ENCODE measurements around the gene HDAC4. TPM values are rescaled to one million over a fixed set of nuclear protein-coding genes. Genes with fewer than 3 reads are reported as not detected.

Gene HDAC4
- total RNA-seq, 1 donor from 2014 or later: 18.3 TPM

DNA sequence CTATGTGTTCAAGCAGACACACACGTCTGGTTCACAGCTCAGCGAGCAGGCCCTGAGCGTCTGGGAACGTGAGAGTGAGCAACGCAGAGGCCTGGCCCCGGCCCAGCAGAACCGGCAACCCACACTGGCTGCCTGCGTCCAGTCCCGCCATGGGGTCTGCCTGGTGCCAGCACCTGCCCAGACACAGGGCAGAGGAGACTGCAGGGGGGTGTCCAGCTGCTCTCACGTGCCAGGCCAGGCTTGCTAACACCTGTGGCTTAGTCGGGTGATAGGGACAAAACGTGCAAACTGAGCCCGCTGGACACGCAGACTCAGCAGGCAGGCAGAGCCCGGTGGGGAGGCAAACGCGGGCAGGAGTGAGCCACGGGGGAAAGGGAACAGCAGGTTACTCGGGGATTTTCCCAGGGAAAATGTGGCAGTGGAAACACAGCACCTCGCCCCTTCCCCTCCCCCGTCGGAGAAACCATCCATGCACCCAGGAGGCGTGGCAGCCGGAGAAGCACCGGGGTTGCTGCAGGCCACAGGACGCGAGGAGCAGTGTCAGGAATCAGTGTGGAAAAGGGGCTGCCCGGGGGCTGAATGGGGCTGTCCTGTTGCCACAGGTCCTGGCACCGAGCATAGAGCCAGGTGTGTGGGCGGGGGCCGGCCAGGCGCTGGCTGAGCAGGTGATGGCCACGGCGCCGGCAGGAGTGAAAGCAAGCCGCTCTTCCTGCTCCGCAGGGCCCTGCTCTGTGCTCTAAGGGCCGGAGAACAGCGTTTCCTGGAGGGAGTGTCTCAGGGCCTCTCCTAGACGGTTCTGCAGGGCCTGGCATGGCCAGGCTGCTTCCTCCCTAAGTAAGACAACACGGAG lies 154.7 kb downstream of the HDAC4 start:
- DNase-seq (ENCODE audit: extremely low read depth, low read depth, low spot score): no peak

GRCh38 chr2:239245107-239245506 lies 155.7 kb downstream of the HDAC4 start:
- no peak for DNase-seq (ENCODE audit: extremely low read depth, low read depth, low spot score)

DNA sequence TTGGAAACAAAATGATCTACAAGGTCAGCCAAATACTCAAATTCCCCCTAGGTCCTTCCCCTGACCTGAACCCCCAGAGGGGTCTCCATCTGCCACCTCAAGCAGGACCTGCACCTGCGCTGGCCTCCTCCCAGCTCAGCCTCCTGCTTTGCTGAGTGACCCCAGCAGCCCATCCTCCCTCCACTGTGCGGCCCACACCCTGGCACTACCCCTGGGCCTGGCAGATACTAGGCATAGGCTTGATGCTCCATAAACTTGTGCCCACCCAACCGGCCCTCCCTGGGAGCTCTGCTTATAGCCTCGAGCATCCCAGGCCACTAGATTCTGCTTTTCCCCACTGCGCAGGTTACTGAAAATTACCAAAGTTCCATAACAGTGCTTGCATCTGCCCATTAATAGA lies 156.2 kb downstream of the HDAC4 start:
- DNase-seq (ENCODE audit: extremely low read depth, low read depth, low spot score): no peak

DNA sequence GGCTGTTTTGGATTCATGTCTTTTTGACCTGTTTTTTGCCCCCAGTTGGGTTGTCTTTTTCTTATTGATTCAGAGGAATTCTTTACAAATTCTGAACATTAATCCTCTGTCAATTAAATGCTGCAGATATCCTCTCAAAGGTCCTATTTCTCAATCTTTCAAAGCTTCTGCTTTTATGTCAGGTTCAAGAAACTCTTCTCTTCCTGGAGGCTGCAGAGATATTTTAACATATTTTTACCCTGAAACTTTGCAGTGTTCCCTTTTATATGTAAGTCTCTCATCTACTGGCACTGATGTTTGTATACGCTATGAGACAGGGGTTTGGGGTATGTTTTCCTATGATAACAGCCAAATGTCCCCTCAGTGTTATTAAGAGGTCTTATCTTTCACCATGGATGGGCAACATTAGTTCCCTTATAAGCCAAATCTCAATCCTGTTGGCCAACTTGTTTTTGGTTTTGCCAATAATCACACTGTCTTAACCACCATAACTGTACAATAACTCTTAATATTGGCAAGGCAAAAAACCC lies 159.3 kb downstream of the HDAC4 start:
- DNase-seq (ENCODE audit: extremely low read depth, low read depth, low spot score): no peak

- DNase-seq (ENCODE audit: extremely low read depth, low read depth, low spot score): no peak
Observed at GRCh38 chr2:239240414-239240881, 160.4 kb downstream of the HDAC4 start.

- no peak for DNase-seq (ENCODE audit: extremely low read depth, low read depth, low spot score)
Observed at GRCh38 chr2:239239607-239240413, 161.0 kb downstream of the HDAC4 start.

DNA sequence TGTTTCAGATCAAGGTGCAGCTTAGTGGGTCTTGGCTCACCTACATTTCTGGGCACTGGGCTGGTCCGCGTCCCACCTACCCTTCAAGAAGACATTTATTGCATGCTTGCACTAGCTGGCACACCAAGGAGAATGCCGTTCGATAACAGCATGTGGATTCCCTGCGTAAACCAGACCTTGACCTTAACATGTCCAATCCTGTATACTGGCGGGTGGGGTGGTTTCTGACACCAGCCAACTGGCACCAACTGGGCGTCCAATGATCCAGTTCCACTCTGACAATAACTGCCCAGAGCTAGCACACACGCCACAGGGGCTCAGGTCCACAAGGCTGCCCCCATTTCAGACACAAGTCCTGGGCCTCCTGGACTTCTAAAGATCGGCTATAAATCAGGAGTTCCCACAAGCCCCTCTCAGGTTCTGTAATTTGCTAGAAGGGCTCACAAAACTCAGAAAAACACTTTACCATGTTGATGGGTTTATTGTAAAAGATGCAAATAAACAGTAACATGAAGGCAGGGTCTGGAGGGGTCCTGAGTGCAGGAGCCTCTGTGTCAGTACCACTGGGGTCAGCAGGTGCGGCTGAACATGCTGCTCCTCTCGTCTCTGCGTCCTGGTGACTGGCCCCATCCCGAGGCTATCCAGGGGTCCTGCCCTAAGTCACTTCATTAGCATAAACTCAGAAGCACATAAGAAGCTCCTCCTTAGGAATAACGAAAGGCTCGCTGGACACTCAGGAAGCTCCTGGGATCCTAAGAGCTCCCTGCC lies 161.8 kb downstream of the HDAC4 start:
- DNase-seq (ENCODE audit: extremely low read depth, low read depth, low spot score): no peak

- no peak for DNase-seq (ENCODE audit: extremely low read depth, low read depth, low spot score)
Observed at GRCh38 chr2:239238381-239238780, 162.4 kb downstream of the HDAC4 start.

DNA sequence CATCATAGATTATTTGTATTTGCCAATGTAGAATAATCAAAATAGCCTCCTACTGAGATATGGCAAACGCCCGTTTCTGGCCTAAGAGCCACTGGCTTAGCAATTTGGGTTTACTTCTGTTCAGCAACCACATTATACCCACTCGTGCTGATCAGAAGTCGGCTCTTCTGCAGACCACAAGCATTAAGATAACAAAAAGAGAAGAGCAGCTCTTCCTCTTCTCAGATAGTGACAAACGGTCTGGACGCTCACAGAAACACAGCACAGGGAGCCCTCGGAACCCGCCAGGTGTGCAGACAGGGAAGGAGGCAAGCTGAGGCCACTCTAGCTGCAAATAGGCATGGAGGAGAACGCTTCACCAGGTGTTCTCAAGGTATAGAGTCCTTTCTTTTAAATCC lies 164.0 kb downstream of the HDAC4 start:
- DNase-seq (ENCODE audit: extremely low read depth, low read depth, low spot score): no peak

- DNase-seq (ENCODE audit: extremely low read depth, low read depth, low spot score): no peak
Observed at GRCh38 chr2:239236043-239236807, 164.6 kb downstream of the HDAC4 start.

DNA sequence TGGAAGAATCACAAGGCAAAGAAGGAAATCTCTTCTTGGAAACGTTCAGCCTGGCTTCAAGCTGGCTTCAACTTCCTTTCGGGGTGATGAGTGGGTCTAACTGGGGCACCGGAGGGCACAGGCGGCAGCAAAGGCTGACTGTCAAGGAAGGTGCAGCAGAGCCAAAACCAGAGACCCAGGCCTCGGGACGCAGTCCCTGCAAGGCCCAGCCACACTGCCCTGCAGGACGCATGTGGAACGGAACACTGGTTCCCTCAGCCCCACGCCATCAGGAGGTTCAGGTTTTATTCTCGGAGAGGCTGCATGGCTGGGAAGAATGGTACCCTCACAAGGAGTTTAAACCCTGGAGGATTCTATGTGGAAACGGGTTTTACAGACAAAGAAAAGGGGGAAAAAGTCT lies 165.5 kb downstream of the HDAC4 start:
- no peak for DNase-seq (ENCODE audit: extremely low read depth, low read depth, low spot score)

DNA sequence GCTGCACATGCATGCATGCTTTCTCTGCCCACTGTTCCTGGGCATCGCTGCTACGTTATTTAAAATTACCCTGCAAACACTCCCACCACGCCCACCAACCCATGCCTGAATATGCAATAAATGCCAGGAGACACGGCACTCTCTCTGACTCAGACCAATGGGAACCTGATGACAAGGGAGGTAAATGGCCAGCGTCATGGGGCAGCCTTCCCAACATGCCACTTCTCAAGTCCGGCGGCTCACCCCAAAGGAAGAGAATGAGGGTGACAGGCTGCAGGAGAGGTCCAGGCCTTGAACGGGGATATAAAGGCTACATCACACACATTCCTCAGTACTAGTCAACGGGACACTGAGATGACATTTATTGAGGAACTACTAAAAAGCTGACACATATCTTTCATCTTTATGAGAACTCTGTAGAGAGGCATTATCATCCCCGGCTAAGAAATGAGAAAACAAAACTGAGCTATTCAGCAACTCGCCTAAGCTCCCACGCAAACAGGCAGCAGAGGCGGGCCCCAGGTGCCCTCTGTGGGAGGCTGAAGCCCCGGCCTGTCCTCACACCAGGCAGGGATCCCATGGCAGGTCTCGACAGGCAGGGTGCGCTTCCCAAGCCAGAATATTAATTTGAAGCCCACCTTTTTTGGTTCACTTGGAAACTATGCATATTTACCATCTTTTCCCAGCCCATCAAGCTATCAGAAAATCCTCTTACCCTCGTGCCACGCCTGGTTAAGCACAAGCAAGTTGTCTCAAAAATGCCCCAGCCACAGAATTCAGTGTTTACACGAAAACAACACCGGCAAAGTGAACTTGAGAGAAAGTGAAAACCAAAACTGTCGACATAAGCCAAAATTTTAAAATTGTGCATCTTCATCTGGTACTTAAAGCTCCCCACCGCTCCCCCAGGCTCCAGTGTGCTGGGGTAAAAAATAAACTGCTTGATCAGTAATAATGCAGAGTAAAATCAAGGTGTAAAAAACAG lies 166.3 kb downstream of the HDAC4 start:
- DNase-seq (ENCODE audit: extremely low read depth, low read depth, low spot score): no peak

DNA sequence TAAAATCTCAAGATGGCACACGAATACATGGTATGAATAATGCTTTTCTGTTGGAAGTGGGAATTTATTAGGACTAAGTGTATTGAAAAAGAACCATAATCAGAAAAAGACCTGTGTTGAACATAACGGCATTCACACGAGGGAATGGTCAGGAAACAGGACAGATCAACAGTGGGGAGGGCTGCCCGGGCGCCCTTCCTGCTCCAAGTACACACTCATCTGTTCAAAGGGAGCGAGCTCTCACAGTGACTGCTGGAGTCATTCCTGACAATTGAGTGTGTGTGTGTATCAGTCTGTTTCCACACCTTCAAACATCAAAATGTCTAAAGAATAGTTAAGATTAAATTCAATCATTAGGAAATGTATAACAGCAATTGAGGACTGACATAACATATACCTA lies 167.2 kb downstream of the HDAC4 start:
- no peak for DNase-seq (ENCODE audit: extremely low read depth, low read depth, low spot score)

DNA sequence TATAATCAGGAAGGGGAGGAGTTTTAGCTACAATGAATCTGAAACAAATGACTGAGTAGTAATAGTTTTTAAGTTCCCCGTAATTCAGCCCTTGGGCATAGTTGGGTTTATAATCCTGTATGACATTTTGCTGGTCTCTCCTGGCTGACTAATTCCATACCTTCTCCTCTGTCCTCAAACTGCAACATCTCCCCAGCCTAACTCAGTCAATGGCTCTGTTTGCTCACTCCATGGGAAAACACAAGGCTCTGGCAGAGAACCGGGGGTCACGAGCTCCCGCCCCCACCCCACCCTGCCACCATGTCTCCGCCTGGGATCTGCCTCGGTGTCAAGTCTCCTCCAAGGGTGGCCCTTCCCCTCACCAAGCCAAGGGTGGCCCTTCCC lies 168.6 kb downstream of the HDAC4 start:
- no peak for DNase-seq (ENCODE audit: extremely low read depth, low read depth, low spot score)

DNA sequence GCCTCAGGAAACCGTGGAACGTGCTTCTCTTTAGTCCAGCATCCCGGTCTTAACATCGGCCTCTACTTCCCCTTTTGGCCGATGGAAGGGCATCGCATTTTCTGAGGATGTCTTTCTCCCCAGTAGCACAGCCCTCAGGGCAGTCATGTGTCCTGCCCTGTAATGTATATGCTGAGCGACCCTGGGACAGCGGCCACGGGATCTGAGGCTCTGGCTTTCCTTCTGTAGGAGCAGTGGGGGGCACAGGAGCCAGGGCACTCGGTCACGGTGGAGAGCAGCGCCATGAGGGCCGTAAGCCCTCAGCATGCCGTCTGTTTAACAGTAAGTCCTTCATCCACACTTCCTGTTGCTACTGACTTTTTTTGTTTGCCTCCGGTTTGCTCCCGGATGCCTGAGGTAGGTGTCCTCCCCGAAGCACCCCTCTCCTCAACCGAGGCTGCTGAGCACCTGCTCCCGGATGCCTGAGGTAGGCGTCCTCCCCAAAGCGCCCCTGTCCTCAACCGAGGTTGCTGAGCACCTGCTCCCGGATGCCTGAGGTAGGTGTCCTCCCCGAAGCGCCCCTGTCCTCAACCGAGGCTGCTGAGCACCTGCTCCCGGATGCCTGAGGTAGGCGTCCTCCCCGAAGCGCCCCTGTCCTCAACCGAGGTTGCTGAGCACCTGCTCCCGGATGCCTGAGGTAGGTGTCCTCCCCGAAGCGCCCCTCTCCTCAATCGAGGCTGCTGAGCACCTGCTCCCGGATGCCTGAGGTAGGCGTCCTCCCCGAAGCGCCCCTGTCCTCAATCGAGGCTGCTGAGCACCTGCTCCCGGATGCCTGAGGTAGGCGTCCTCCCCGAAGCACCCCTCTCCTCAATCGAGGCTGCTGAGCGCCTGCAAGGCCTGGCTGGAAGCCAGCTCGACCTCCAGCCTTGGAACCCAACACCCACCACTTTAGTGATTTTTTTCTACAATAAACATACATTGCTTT lies 169.3 kb downstream of the HDAC4 start:
- no peak for DNase-seq (ENCODE audit: extremely low read depth, low read depth, low spot score)

GRCh38 chr2:239230318-239231052 lies 170.3 kb downstream of the HDAC4 start:
- DNase-seq (ENCODE audit: extremely low read depth, low read depth, low spot score): no peak

Measured in glomerular endothelial cell (primary cell).